HFF-Myc (cell line): Measurements from ENCODE around the gene ADTRP.

ENCODE experiments used
- DNase-seq: peaks from one replicate; pipeline ENCODE4 v3.0.0-alpha.2; 2011; ENCODE audit warnings: low read depth; ENCODE audit errors: extremely low read depth
- H3K4me3 ChIP-seq: replicated peaks from 2 replicates; pipeline ENCODE4 v1.5.1; 2011; ENCODE audit warnings: low read depth, mild to moderate bottlenecking, control low read depth, low read length
- TF ChIP-seq, protein P1 (sequence below): IDR thresholded peaks from 2 replicates; pipeline ENCODE4 v1.5.1; 2012; ENCODE audit warnings: mild to moderate bottlenecking, low read depth, low read length, control low read depth; ENCODE audit errors: missing control alignments

Gene ADTRP

GRCh38 chr6:11785774-11786579 lies 7.4 kb upstream of the ADTRP start:
- no peak for DNase-seq
- no peak overlapping the region for H3K4me3 ChIP-seq
- TF ChIP-seq, protein P1, sequence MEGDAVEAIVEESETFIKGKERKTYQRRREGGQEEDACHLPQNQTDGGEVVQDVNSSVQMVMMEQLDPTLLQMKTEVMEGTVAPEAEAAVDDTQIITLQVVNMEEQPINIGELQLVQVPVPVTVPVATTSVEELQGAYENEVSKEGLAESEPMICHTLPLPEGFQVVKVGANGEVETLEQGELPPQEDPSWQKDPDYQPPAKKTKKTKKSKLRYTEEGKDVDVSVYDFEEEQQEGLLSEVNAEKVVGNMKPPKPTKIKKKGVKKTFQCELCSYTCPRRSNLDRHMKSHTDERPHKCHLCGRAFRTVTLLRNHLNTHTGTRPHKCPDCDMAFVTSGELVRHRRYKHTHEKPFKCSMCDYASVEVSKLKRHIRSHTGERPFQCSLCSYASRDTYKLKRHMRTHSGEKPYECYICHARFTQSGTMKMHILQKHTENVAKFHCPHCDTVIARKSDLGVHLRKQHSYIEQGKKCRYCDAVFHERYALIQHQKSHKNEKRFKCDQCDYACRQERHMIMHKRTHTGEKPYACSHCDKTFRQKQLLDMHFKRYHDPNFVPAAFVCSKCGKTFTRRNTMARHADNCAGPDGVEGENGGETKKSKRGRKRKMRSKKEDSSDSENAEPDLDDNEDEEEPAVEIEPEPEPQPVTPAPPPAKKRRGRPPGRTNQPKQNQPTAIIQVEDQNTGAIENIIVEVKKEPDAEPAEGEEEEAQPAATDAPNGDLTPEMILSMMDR, result no peak

DNA sequence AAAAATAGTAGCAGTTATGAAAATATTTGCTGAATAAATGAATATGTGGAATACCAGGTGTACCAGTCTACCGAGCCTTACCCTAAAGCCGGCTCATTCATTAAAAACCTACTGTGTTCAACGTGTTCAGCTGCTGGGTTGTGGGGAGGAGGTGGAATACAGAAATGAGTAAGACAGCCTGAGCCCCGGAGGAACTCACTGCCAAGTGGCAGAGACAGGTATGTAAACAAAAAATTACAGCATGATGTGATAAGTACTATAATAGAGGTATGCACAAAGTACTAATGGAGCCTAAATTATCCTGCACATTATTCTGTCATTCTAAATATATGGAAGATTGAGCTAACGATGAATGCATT lies 6.8 kb upstream of the ADTRP start:
- no peak overlapping the region for H3K4me3 ChIP-seq
- TF ChIP-seq, protein P1, result no peak
- DNase-seq, result no peak

DNA sequence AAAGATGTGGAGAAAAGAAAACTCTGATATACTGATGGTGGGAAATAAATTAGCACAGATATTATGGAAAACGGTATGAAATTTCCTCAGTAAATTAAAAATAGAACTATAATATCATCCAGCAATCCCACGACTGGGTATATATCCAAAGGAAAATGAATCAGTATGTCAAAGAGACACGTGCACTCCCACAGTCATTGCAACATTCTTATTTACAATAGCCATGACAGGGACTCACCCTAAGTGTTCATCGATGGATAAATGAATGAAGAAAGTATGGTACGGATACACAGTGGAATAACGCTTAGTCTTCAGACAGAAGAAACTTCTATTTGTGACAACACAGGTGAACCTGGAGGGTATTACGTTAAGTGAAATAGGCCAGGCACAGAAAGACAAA lies 5.7 kb upstream of the ADTRP start:
- H3K4me3 ChIP-seq, result no peak overlapping the region
- TF ChIP-seq, protein P1, result no peak
- no peak for DNase-seq

GRCh38 chr6:11783524-11784064 lies 5.0 kb upstream of the ADTRP start:
- H3K4me3 ChIP-seq, result no peak overlapping the region
- TF ChIP-seq, protein P1, result no peak
- DNase-seq, result no peak

DNA sequence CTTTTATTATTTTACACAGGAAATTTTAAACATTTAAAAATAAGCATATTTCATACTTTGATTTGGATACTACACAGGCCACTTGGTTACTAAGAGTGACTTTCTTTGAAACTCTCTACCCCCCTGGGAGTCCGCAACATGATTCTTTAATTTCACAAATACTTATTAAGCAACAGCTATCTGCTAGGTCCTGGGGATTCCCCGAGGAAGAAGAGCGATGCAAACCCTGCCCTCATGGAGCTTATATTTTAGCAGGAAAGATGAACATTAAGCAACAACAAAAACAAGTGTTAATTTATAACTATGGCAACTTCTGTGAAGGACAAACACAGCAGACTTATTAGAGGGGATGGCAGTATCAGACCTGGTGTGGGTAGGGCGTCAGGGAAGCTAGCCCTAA lies 3.9 kb upstream of the ADTRP start:
- DNase-seq, result no peak
- TF ChIP-seq, protein P1, result no peak
- H3K4me3 ChIP-seq, result no peak overlapping the region

DNA sequence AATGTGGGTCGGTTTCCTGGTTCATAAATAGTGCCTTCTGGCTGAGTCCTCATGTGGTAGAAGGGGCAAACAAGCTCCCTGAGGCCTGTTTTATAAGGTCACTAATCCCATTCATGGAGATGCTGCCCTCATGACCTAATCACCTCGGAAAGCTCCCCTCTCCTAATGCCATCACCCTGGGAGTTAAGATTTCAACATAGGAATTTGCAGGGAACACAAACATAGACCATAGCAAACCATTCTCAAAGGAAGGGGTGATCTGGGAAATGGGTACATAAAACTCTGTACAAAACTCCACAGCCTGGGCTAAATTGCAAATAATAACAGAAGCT lies 1.5 kb upstream of the ADTRP start:
- no peak overlapping the region for H3K4me3 ChIP-seq
- DNase-seq, result no peak
- TF ChIP-seq, protein P1, result no peak
